ENCODE data around the gene PSG11. TPM values are rescaled to one million over a fixed set of nuclear protein-coding genes. Genes with fewer than 3 reads are reported as not detected.
"Not testable (repeated sequence)": the region's sequence is repeated elsewhere in the genome, so short reads cannot be mapped to it uniquely, and the experiment has no call there.

Gene PSG11
- 0.52 TPM for total RNA-seq

GRCh38 chr19:43026369-43026768 is at the start of gene PSG11:
TSS of gene PSG11 (minus strand) at chr19:43026469. CDS start at chr19:43026372, 97 bp downstream.
- not testable (repeated sequence) for H3K4me3 ChIP-seq (ENCODE audit: low read length in 3 of 3); H3K9ac ChIP-seq (ENCODE audit: low read depth in 1 of 3, low read length in 3 of 3); H3K36me3 ChIP-seq (ENCODE audit: control insufficient read depth in 3 of 3, insufficient read depth in 3 of 3, low read length in 3 of 3); H3K27ac ChIP-seq (ENCODE audit: low read depth, low read length); H3K9me3 ChIP-seq (ENCODE audit: control insufficient read depth in 3 of 3, low read length in 3 of 3); H3K4me1 ChIP-seq (ENCODE audit: control insufficient read depth in 3 of 3, insufficient read depth in 3 of 3, low read length in 3 of 3); H3K27me3 ChIP-seq (ENCODE audit: control insufficient read depth in 3 of 3, insufficient read depth in 3 of 3, low read length in 3 of 3)

- H3K4me3 ChIP-seq (ENCODE audit: low read length in 3 of 3): not testable (repeated sequence)
Measured at GRCh38 chr19:43062418-43062817, 36.1 kb upstream of the PSG11 start.

GRCh38 chr19:43061326-43061725 is 35.1 kb upstream of the PSG11 start:
- H3K36me3 ChIP-seq (ENCODE audit: control insufficient read depth in 3 of 3, insufficient read depth in 3 of 3, low read length in 3 of 3); H3K27me3 ChIP-seq (ENCODE audit: control insufficient read depth in 3 of 3, insufficient read depth in 3 of 3, low read length in 3 of 3); H3K27ac ChIP-seq (ENCODE audit: low read depth, low read length); H3K9me3 ChIP-seq (ENCODE audit: control insufficient read depth in 3 of 3, low read length in 3 of 3); H3K9ac ChIP-seq (ENCODE audit: low read depth in 1 of 3, low read length in 3 of 3); H3K4me3 ChIP-seq (ENCODE audit: low read length in 3 of 3); H3K4me1 ChIP-seq (ENCODE audit: control insufficient read depth in 3 of 3, insufficient read depth in 3 of 3, low read length in 3 of 3): not testable (repeated sequence)

More at GRCh38 chr19:43062418-43062817, 36.1 kb upstream of the PSG11 start:
- not testable (repeated sequence) for H3K4me1 ChIP-seq (ENCODE audit: control insufficient read depth in 3 of 3, insufficient read depth in 3 of 3, low read length in 3 of 3); H3K36me3 ChIP-seq (ENCODE audit: control insufficient read depth in 3 of 3, insufficient read depth in 3 of 3, low read length in 3 of 3); H3K9me3 ChIP-seq (ENCODE audit: control insufficient read depth in 3 of 3, low read length in 3 of 3); H3K9ac ChIP-seq (ENCODE audit: low read depth in 1 of 3, low read length in 3 of 3); H3K27me3 ChIP-seq (ENCODE audit: control insufficient read depth in 3 of 3, insufficient read depth in 3 of 3, low read length in 3 of 3); H3K27ac ChIP-seq (ENCODE audit: low read depth, low read length)

GRCh38 chr19:43060254-43060653 is 34.0 kb upstream of the PSG11 start:
- not testable (repeated sequence) for H3K9ac ChIP-seq (ENCODE audit: low read depth in 1 of 3, low read length in 3 of 3); H3K27me3 ChIP-seq (ENCODE audit: control insufficient read depth in 3 of 3, insufficient read depth in 3 of 3, low read length in 3 of 3); H3K9me3 ChIP-seq (ENCODE audit: control insufficient read depth in 3 of 3, low read length in 3 of 3); H3K4me3 ChIP-seq (ENCODE audit: low read length in 3 of 3); H3K36me3 ChIP-seq (ENCODE audit: control insufficient read depth in 3 of 3, insufficient read depth in 3 of 3, low read length in 3 of 3); H3K27ac ChIP-seq (ENCODE audit: low read depth, low read length); H3K4me1 ChIP-seq (ENCODE audit: control insufficient read depth in 3 of 3, insufficient read depth in 3 of 3, low read length in 3 of 3)

GRCh38 chr19:43059482-43059881 is 33.2 kb upstream of the PSG11 start:
- H3K9me3 ChIP-seq (ENCODE audit: control insufficient read depth in 3 of 3, low read length in 3 of 3); H3K27me3 ChIP-seq (ENCODE audit: control insufficient read depth in 3 of 3, insufficient read depth in 3 of 3, low read length in 3 of 3); H3K4me1 ChIP-seq (ENCODE audit: control insufficient read depth in 3 of 3, insufficient read depth in 3 of 3, low read length in 3 of 3); H3K4me3 ChIP-seq (ENCODE audit: low read length in 3 of 3); H3K36me3 ChIP-seq (ENCODE audit: control insufficient read depth in 3 of 3, insufficient read depth in 3 of 3, low read length in 3 of 3); H3K9ac ChIP-seq (ENCODE audit: low read depth in 1 of 3, low read length in 3 of 3); H3K27ac ChIP-seq (ENCODE audit: low read depth, low read length): not testable (repeated sequence)

- not testable (repeated sequence) for H3K36me3 ChIP-seq (ENCODE audit: control insufficient read depth in 3 of 3, insufficient read depth in 3 of 3, low read length in 3 of 3); H3K27ac ChIP-seq (ENCODE audit: low read depth, low read length); H3K27me3 ChIP-seq (ENCODE audit: control insufficient read depth in 3 of 3, insufficient read depth in 3 of 3, low read length in 3 of 3); H3K9me3 ChIP-seq (ENCODE audit: control insufficient read depth in 3 of 3, low read length in 3 of 3); H3K9ac ChIP-seq (ENCODE audit: low read depth in 1 of 3, low read length in 3 of 3); H3K4me1 ChIP-seq (ENCODE audit: control insufficient read depth in 3 of 3, insufficient read depth in 3 of 3, low read length in 3 of 3); H3K4me3 ChIP-seq (ENCODE audit: low read length in 3 of 3)
Measured at GRCh38 chr19:43058440-43058839, 32.2 kb upstream of the PSG11 start.

- not testable (repeated sequence) for H3K9ac ChIP-seq (ENCODE audit: low read depth in 1 of 3, low read length in 3 of 3); H3K27ac ChIP-seq (ENCODE audit: low read depth, low read length); H3K36me3 ChIP-seq (ENCODE audit: control insufficient read depth in 3 of 3, insufficient read depth in 3 of 3, low read length in 3 of 3); H3K4me3 ChIP-seq (ENCODE audit: low read length in 3 of 3); H3K9me3 ChIP-seq (ENCODE audit: control insufficient read depth in 3 of 3, low read length in 3 of 3); H3K4me1 ChIP-seq (ENCODE audit: control insufficient read depth in 3 of 3, insufficient read depth in 3 of 3, low read length in 3 of 3); H3K27me3 ChIP-seq (ENCODE audit: control insufficient read depth in 3 of 3, insufficient read depth in 3 of 3, low read length in 3 of 3)
Measured at GRCh38 chr19:43047966-43048365, 21.7 kb upstream of the PSG11 start.

GRCh38 chr19:43046578-43046977 is 20.3 kb upstream of the PSG11 start:
- not testable (repeated sequence) for H3K9me3 ChIP-seq (ENCODE audit: control insufficient read depth in 3 of 3, low read length in 3 of 3); H3K4me3 ChIP-seq (ENCODE audit: low read length in 3 of 3); H3K36me3 ChIP-seq (ENCODE audit: control insufficient read depth in 3 of 3, insufficient read depth in 3 of 3, low read length in 3 of 3); H3K9ac ChIP-seq (ENCODE audit: low read depth in 1 of 3, low read length in 3 of 3); H3K27ac ChIP-seq (ENCODE audit: low read depth, low read length); H3K4me1 ChIP-seq (ENCODE audit: control insufficient read depth in 3 of 3, insufficient read depth in 3 of 3, low read length in 3 of 3); H3K27me3 ChIP-seq (ENCODE audit: control insufficient read depth in 3 of 3, insufficient read depth in 3 of 3, low read length in 3 of 3)

GRCh38 chr19:43043492-43044180 is 17.4 kb upstream of the PSG11 start:
- not testable (repeated sequence) for H3K9ac ChIP-seq (ENCODE audit: low read depth in 1 of 3, low read length in 3 of 3); H3K36me3 ChIP-seq (ENCODE audit: control insufficient read depth in 3 of 3, insufficient read depth in 3 of 3, low read length in 3 of 3); H3K4me1 ChIP-seq (ENCODE audit: control insufficient read depth in 3 of 3, insufficient read depth in 3 of 3, low read length in 3 of 3); H3K27me3 ChIP-seq (ENCODE audit: control insufficient read depth in 3 of 3, insufficient read depth in 3 of 3, low read length in 3 of 3); H3K4me3 ChIP-seq (ENCODE audit: low read length in 3 of 3); H3K27ac ChIP-seq (ENCODE audit: low read depth, low read length); H3K9me3 ChIP-seq (ENCODE audit: control insufficient read depth in 3 of 3, low read length in 3 of 3)

GRCh38 chr19:43031645-43032044 is 5.4 kb upstream of the PSG11 start:
- H3K4me3 ChIP-seq (ENCODE audit: low read length in 3 of 3); H3K9me3 ChIP-seq (ENCODE audit: control insufficient read depth in 3 of 3, low read length in 3 of 3); H3K27ac ChIP-seq (ENCODE audit: low read depth, low read length); H3K27me3 ChIP-seq (ENCODE audit: control insufficient read depth in 3 of 3, insufficient read depth in 3 of 3, low read length in 3 of 3); H3K36me3 ChIP-seq (ENCODE audit: control insufficient read depth in 3 of 3, insufficient read depth in 3 of 3, low read length in 3 of 3); H3K4me1 ChIP-seq (ENCODE audit: control insufficient read depth in 3 of 3, insufficient read depth in 3 of 3, low read length in 3 of 3); H3K9ac ChIP-seq (ENCODE audit: low read depth in 1 of 3, low read length in 3 of 3): not testable (repeated sequence)

GRCh38 chr19:43028866-43029265 is 2.6 kb upstream of the PSG11 start:
- H3K27me3 ChIP-seq (ENCODE audit: control insufficient read depth in 3 of 3, insufficient read depth in 3 of 3, low read length in 3 of 3): no peaks in the 10 kb centered on the region
- H3K4me3 ChIP-seq (ENCODE audit: low read length in 3 of 3): no peak overlapping the region
- no peaks in the 10 kb centered on the region for H3K36me3 ChIP-seq (ENCODE audit: control insufficient read depth in 3 of 3, insufficient read depth in 3 of 3, low read length in 3 of 3)
- H3K27ac ChIP-seq (ENCODE audit: low read depth, low read length): no peak overlapping the region
- H3K9me3 ChIP-seq (ENCODE audit: control insufficient read depth in 3 of 3, low read length in 3 of 3): no peaks in the 10 kb centered on the region
- H3K9ac ChIP-seq (ENCODE audit: low read depth in 1 of 3, low read length in 3 of 3): no peak overlapping the region
- H3K4me1 ChIP-seq (ENCODE audit: control insufficient read depth in 3 of 3, insufficient read depth in 3 of 3, low read length in 3 of 3): no peaks in the 10 kb centered on the region
